Measurements from ENCODE around the gene ZNF771. TPM values are rescaled to one million over a fixed set of nuclear protein-coding genes. Genes with fewer than 3 reads are reported as not detected.

Gene ZNF771
- total and polyA plus RNA-seq, 2 donors from 2014 or later, result 7.8 to 14.8 TPM

GRCh38 chr16:30445149-30445407 lies 37.7 kb downstream of the ZNF771 start:
- H3K4me3 ChIP-seq (ENCODE audit: low read length in 3 of 3), result peak overlapping the region; percentile 88 to 100 (median 96)
- intact Hi-C loops (cut with DNase I), result no loop called here
- TF ChIP-seq CTCF (IDR thresholded peaks at IDR 0.05; ENCODE audit: borderline replicate concordance, extremely low read depth, insufficient read depth), result no peak
- DNase-seq (no peak), FAIRE-seq (no peak)
- peaks cover 0 to 12% (median 0%) of the 10 kb centered on the region in 3 donors for H3K9me3 ChIP-seq (ENCODE audit: control insufficient read depth in 2 of 3, insufficient read depth in 1 of 3, low read length in 3 of 3)
- H3K36me3 ChIP-seq (ENCODE audit: control insufficient read depth in 2 of 3, insufficient read depth in 3 of 3, low read length in 3 of 3), result peaks cover 3 to 13% (median 4%) of the 10 kb centered on the region in 3 donors
- peak overlapping the region; percentile 78 to 96 (median 86) for H3K9ac ChIP-seq (ENCODE audit: low read length in 3 of 3)
- H3K4me1 ChIP-seq (ENCODE audit: control insufficient read depth in 2 of 3, insufficient read depth in 2 of 3, low read depth in 1 of 3, low read length in 3 of 3), result peaks cover 0 to 15% (median 8%) of the 10 kb centered on the region in 3 donors
- H3K27ac ChIP-seq (ENCODE audit: low read depth in 2 of 2, low read length in 2 of 2), result peak overlapping the region; percentile 83 to 98
- H3K27me3 ChIP-seq (ENCODE audit: control insufficient read depth, insufficient read depth, low read length), result no peaks in the 10 kb centered on the region

DNA sequence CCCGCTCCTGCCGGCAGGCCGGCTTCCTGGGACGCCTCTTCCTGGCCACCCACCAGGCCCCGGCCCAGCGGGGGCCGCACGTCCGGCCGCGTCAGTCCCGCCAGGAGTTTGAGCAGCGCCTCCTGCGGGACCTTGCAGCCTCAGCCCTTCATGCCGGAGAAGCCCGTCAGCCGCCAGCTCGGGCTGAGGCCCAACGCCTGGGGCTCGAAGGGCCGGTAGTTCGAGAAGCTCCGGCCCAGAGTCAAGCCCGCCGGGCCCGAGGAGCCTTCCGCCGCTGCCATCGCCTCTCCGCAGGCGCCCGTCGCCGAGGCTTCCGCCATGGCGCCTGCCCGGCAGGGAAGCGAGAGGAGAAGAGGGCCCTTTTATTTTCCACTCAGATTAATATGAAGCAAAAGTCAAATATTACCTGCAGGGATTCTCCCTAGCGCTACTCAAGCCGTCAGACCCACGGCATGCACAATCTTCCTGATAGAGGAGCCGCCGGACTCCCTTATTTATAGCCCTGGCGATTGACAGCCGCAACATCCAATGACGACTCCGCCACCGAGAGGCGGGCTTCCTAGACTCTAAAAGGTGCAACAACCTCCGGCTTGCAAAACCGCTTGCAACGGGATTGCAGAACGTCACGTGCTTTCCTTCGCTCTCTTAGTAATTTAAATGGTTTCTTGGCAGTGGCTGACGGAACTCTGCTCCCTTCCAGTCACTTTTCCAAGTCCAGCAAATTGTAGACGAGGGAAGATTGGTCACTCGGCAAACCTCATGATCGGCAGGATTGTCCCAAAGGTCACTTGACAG lies 38.2 kb downstream of the ZNF771 start, which contains the start of gene SEPHS2:
Gene SEPHS2 (minus strand): TSS at position 467 of the 795 bp plus-strand sequence. CDS start 147 bp downstream, at position 320.
- DNase-seq, result peak; percentile 98 to 99 (median 98)
- no peaks in the 10 kb centered on the region for H3K27me3 ChIP-seq (ENCODE audit: control insufficient read depth, insufficient read depth, low read length)
- no peak for TF ChIP-seq CTCF (IDR thresholded peaks at IDR 0.05; ENCODE audit: borderline replicate concordance, extremely low read depth, insufficient read depth)
- intact Hi-C loops (cut with DNase I), result no loop called here
- H3K27ac ChIP-seq (ENCODE audit: low read depth in 2 of 2, low read length in 2 of 2), result peak within 1 kb of the TSS; percentile 83 to 98
- peak within 1 kb of the TSS; percentile 88 to 100 (median 96) for H3K4me3 ChIP-seq (ENCODE audit: low read length in 3 of 3)
- H3K9ac ChIP-seq (ENCODE audit: low read length in 3 of 3), result peak within 1 kb of the TSS; percentile 78 to 96 (median 86)
- peak; percentile 29 for FAIRE-seq
- peaks cover 0 to 15% (median 8%) of the 10 kb centered on the region in 3 donors for H3K4me1 ChIP-seq (ENCODE audit: control insufficient read depth in 2 of 3, insufficient read depth in 2 of 3, low read depth in 1 of 3, low read length in 3 of 3)
- peaks cover 0 to 12% (median 0%) of the 10 kb centered on the region in 3 donors for H3K9me3 ChIP-seq (ENCODE audit: control insufficient read depth in 2 of 3, insufficient read depth in 1 of 3, low read length in 3 of 3)
- H3K36me3 ChIP-seq (ENCODE audit: control insufficient read depth in 2 of 3, insufficient read depth in 3 of 3, low read length in 3 of 3), result peaks cover 3 to 13% (median 4%) of the 10 kb centered on the region in 3 donors

DNA sequence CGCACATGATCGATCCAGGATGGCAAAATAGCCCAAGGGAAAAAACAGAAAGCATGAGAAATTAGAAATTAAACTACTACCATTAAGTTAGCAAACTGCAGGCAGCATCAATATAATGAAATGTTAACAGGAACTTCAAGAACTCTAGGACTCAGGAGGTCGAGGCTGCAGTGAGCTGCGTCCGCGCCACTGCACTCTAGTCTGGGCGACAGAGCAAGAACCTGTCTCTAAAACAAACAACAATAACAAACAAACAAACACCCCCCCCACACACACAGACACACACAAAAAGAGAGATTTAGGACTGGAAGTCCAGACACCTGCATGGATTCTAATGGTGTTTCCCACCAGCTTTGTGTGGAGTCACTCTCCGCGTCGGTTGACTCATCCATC lies 38.8 kb downstream of the ZNF771 start:
- no peak for TF ChIP-seq CTCF (IDR thresholded peaks at IDR 0.05; ENCODE audit: borderline replicate concordance, extremely low read depth, insufficient read depth)
- DNase-seq, result peak in 1 of 5 donors; percentile 45
- H3K9me3 ChIP-seq (ENCODE audit: control insufficient read depth in 2 of 3, insufficient read depth in 1 of 3, low read length in 3 of 3), result peaks cover 0 to 12% (median 0%) of the 10 kb centered on the region in 3 donors
- no peak for FAIRE-seq
- H3K9ac ChIP-seq (ENCODE audit: low read length in 3 of 3), result peak overlapping the region in 2 of 3 donors; percentile 60 to 96
- no peaks in the 10 kb centered on the region for H3K27me3 ChIP-seq (ENCODE audit: control insufficient read depth, insufficient read depth, low read length)
- H3K36me3 ChIP-seq (ENCODE audit: control insufficient read depth in 2 of 3, insufficient read depth in 3 of 3, low read length in 3 of 3), result peaks cover 3 to 13% (median 4%) of the 10 kb centered on the region in 3 donors
- intact Hi-C loops (cut with DNase I), result no loop called here
- peak overlapping the region; percentile 83 to 98 for H3K27ac ChIP-seq (ENCODE audit: low read depth in 2 of 2, low read length in 2 of 2)
- peaks cover 0 to 15% (median 8%) of the 10 kb centered on the region in 3 donors for H3K4me1 ChIP-seq (ENCODE audit: control insufficient read depth in 2 of 3, insufficient read depth in 2 of 3, low read depth in 1 of 3, low read length in 3 of 3)
- peak overlapping the region; percentile 18 to 100 (median 88) for H3K4me3 ChIP-seq (ENCODE audit: low read length in 3 of 3)

Measured in kidney (tissue), 14 donors.